Eye (tissue), 1 donor: ENCODE data around the gene CTNNAL1.
"Not testable (repeated sequence)": the region's sequence is repeated elsewhere in the genome, so short reads cannot be mapped to it uniquely, and the experiment has no call there.

Source experiments
- DNase-seq: peaks from one replicate; pipeline ENCODE4 v3.0.0-alpha.2; 2015

CTNNAL1 gene

DNA sequence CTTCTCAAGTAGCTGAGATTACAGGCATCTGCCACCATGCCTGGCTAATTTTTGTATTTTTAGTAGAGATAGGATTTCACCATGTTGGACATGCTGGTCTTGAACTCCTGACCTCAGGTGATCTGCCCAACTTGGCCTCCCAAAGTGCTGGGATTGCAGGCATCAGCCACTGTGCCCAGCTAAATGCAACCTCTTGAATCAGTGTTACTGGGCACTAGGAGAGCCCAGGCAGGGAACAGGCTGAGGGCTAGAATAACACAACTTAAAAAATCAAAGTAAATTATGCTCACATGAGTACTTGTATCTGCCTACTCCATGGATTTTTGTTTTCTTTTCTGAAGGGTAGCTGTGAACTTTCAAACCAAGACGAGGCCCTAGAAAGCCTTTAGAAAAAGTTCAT, 92.9 kb downstream of the CTNNAL1 start:
- DNase-seq: not testable (repeated sequence)

DNA sequence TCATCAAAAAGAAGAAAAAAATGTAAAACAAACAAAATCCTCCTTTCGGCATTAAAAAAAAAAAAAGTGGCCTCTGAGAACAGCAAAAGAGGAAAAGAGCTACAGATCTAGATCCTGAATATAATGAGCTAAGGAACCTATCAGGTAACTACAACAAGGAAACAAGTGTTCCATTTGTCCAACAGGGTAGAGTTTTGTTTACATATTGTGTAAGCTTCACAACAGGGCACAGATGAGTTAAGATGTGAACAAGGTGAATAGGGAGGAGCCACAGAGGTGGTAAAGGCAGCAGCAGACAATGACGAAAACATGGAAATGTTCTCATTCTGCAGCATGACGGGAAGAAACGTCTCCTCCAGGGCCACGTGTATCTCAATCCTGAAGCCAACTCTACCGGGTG, 93.8 kb downstream of the CTNNAL1 start:
- DNase-seq: no peak

- no peak for DNase-seq
Observed at GRCh38 chr9:108913391-108913790, 99.9 kb downstream of the CTNNAL1 start.

- DNase-seq: no peak
Observed at GRCh38 chr9:108911820-108912219, 101.5 kb downstream of the CTNNAL1 start.

- DNase-seq: no peak
Observed at GRCh38 chr9:108910914-108911313, 102.4 kb downstream of the CTNNAL1 start.

GRCh38 chr9:108910402-108910801, 102.9 kb downstream of the CTNNAL1 start:
- DNase-seq: no peak

GRCh38 chr9:108905494-108905893, 107.8 kb downstream of the CTNNAL1 start:
- no peak for DNase-seq

DNA sequence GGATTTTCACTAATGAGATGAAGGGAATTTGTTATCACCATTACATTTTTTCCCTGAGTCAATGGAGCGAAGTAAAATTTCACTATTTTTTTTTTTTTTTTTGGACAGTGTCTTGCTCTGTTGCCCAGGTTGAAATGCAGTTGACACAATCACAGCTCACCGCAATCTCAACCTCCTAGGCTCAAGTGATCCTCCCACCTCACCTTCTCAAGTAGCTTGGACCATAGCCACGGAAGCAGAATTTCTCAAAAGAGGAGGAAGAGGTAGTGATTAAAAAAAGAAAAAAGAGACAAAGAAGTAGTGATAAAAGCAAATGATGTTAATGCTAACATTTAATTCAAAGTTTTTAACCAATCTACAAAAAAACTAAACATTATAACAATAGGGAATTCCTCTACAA, 109.1 kb downstream of the CTNNAL1 start:
- no peak for DNase-seq

DNA sequence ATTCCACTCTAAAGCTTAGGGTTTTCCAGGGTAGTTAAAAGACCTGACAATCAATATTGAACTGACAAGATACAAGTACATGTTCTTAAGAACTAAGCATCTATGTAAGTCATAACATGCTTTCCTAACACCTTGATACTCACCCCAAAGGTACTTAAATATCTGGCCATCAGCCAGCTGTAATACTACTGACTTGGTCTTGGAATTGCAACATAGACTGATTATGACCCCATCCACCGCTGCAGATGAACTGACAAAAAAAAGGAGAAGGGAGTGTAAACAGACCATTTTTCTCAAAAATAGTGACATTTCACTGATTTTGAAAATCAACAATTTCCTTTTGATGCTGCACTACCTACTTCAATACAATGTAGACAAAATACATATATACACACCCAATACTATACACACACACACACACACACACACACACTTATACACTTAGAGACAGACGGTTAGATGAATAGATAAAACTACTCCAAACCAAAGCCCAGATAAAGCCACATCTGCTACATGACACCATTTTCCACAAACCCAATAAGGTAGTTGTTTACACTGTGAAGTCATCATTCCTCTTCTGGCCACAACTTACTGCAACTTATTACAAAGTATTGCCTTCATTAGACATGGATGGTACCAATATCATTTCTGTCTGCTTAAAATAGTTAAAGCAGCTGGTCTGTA, 109.7 kb downstream of the CTNNAL1 start:
- DNase-seq: no peak

DNA sequence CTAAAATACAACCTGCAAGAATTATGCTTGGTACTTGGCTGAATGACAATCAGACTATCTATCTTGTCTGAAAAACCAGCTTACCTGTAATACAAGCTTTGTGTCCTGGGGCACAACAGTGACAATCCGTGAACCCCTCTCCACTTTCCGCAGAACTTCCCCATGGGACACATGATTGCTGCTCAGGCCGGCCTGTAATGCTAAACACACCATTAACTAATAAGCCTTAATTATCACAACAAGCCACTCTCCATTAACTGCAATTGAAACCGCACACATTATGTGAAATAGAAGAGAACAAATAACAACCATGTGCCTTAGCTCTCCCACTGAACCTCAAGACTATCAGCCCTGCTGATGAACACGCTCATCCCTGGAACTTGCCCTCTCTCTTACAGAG, 113.1 kb downstream of the CTNNAL1 start:
- no peak for DNase-seq

- DNase-seq: not testable (repeated sequence)
Observed at GRCh38 chr9:108899023-108899695, 114.1 kb downstream of the CTNNAL1 start.

GRCh38 chr9:108897324-108898096, 115.8 kb downstream of the CTNNAL1 start:
- no peak for DNase-seq

DNA sequence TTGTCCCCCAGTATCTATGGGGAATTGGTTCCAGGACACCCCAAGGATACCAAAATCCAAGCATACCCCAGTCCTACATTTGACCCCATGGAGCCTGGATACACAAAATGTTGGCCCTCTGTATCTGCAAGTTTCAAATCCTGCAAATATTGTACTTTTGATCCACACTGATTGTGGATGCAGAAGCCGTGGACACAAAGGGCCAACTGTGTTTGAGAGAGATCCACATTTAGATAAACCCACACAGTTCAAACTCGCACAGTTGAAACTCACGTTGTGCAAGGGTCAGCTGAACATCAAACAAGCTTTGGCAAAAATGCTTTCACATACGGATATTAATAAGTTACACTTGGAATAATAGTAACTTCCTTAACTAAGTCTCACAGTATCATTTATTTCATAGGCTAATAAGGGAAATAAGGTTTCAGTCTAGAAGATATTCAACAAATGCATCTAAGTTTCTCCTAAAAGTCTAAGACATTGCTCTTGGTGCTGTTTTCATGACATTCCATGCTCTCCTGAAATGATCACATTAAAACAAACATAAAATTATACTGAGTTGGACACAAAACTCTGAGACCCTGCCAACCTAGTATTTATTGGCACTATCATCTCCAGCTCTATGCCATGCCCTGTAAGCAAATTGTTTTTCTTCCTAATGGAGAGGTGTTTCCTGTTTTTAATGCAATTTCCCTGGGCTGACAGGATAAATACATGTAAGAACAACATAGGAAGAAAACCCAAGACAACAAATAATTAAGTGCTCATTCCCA, 118.9 kb downstream of the CTNNAL1 start:
- DNase-seq: no peak
